ENCODE results near the gene RBP4. TPM values are rescaled to one million over a fixed set of nuclear protein-coding genes. Genes with fewer than 3 reads are reported as not detected.

RBP4 gene
- total and polyA plus RNA-seq, 9 of the 15 experiments (the other 6 are each of a cell fraction or from before 2014, with no cell fraction given): 0.91 TPM; not detected in 8

DNA sequence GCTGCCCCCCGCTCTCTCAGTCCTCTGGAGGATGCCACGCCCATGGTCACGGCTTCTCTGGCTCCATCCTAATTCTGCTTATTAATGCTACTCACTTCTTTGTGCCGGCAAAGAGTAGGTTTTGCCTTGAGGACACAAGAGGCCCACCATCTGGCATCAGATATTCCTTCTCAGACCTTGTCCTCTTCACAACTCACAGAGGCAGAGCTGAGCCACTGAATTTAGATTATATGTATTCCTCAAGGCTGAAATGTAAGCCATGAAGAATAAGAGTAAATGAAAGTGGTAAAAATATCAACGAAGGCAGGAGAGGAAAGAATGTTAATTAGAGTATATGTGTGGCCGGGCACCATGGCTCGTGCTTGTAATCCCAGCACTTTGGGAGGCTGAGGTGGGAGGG lies 6.5 kb downstream of the RBP4 start:
- no peak for ATAC-seq
- no peaks in the 10 kb centered on the region for H3K9me1 ChIP-seq (ENCODE audit: control insufficient read depth, insufficient read depth, low read length)
- H2AFZ ChIP-seq (ENCODE audit: low read depth, low read length): no peak overlapping the region
- no peak overlapping the region for H3K27ac ChIP-seq (ENCODE audit: extremely low read depth, low read depth, low read length)
- H3K4me2 ChIP-seq (ENCODE audit: insufficient read depth, low read length): no peak overlapping the region
- no peaks in the 10 kb centered on the region for H3K79me2 ChIP-seq (ENCODE audit: control insufficient read depth, insufficient read depth, low read length)
- no peak overlapping the region for H3K4me3 ChIP-seq
- in situ Hi-C loops (cut with MboI): no loop called here
- FAIRE-seq: no peak
- POLR2A ChIA-PET: no interaction called here
- H3K4me1 ChIP-seq (replicated peaks in 1 of 2; ENCODE audit: control insufficient read depth in 2 of 2, insufficient read depth in 2 of 2, low read length in 2 of 2): no peaks in the 10 kb centered on the region; a peak in 1 of 5 replicates
- intact Hi-C loops (cut with micrococcal nuclease): no loop called here
- no TSS peak for BruUV-seq (replicated peaks)
- DNase-seq (ENCODE audit: extremely low read depth in 1 of 4, low spot score in 3 of 4): no peak
- H3K27me3 ChIP-seq (ENCODE audit: control insufficient read depth in 2 of 2, insufficient read depth in 2 of 2, low read length in 2 of 2): peaks cover 0 to 12% of the 10 kb centered on the region in 2 experiments; a peak in 2 of 5 replicates
- 9% methylated on average over 7 of the region's 7 CpGs for WGBS (ENCODE audit: insufficient coverage, low coverage, missing lambda C conversion rate)
- TF ChIP-seq BHLHE40 (IDR thresholded peaks at IDR 0.05; ENCODE audit: low read length) (no peak), DPF2 (IDR thresholded peaks at IDR 0.05) (no peak), ZNF77 (CRISPR knock-in tag; IDR thresholded peaks at IDR 0.05) (no peak), HDAC1 (IDR thresholded peaks at IDR 0.05) (no peak), ZNF699 (CRISPR knock-in tag; IDR thresholded peaks at IDR 0.05; ENCODE audit: insufficient replicate concordance) (no peak), ZBTB7A (IDR thresholded peaks at IDR 0.05; ENCODE audit: borderline replicate concordance, control insufficient read depth, low read depth, low read length) (no peak), ZNF830 (CRISPR knock-in tag; IDR thresholded peaks at IDR 0.05) (no peak), RBM17 (IDR thresholded peaks at IDR 0.05; ENCODE audit: borderline replicate concordance, low read depth, low read length) (no peak), HNRNPLL (IDR thresholded peaks at IDR 0.05; ENCODE audit: low read depth, low read length, poor library complexity, severe bottlenecking) (no peak), LARP7 (IDR thresholded peaks at IDR 0.05) (no peak), KLF10 (CRISPR knock-in tag; IDR thresholded peaks at IDR 0.05) (no peak), TSC22D4 (tag; IDR thresholded peaks at IDR 0.05) (no peak), ZFP1 (CRISPR knock-in tag; IDR thresholded peaks at IDR 0.05) (no peak), NCOA6 (IDR thresholded peaks at IDR 0.05) (no peak), SRSF7 (optimal IDR thresholded peaks at IDR 0.05; ENCODE audit: low read depth, low read length) (no peak), ZNF717 (CRISPR knock-in tag; IDR thresholded peaks at IDR 0.05) (no peak)
- TF ChIP-seq, protein P1, sequence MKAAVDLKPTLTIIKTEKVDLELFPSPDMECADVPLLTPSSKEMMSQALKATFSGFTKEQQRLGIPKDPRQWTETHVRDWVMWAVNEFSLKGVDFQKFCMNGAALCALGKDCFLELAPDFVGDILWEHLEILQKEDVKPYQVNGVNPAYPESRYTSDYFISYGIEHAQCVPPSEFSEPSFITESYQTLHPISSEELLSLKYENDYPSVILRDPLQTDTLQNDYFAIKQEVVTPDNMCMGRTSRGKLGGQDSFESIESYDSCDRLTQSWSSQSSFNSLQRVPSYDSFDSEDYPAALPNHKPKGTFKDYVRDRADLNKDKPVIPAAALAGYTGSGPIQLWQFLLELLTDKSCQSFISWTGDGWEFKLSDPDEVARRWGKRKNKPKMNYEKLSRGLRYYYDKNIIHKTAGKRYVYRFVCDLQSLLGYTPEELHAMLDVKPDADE (conservative IDR thresholded peaks at IDR 0.05; ENCODE audit: control insufficient read depth, low read depth, low read length): no peak
- TF ChIP-seq, protein P2, sequence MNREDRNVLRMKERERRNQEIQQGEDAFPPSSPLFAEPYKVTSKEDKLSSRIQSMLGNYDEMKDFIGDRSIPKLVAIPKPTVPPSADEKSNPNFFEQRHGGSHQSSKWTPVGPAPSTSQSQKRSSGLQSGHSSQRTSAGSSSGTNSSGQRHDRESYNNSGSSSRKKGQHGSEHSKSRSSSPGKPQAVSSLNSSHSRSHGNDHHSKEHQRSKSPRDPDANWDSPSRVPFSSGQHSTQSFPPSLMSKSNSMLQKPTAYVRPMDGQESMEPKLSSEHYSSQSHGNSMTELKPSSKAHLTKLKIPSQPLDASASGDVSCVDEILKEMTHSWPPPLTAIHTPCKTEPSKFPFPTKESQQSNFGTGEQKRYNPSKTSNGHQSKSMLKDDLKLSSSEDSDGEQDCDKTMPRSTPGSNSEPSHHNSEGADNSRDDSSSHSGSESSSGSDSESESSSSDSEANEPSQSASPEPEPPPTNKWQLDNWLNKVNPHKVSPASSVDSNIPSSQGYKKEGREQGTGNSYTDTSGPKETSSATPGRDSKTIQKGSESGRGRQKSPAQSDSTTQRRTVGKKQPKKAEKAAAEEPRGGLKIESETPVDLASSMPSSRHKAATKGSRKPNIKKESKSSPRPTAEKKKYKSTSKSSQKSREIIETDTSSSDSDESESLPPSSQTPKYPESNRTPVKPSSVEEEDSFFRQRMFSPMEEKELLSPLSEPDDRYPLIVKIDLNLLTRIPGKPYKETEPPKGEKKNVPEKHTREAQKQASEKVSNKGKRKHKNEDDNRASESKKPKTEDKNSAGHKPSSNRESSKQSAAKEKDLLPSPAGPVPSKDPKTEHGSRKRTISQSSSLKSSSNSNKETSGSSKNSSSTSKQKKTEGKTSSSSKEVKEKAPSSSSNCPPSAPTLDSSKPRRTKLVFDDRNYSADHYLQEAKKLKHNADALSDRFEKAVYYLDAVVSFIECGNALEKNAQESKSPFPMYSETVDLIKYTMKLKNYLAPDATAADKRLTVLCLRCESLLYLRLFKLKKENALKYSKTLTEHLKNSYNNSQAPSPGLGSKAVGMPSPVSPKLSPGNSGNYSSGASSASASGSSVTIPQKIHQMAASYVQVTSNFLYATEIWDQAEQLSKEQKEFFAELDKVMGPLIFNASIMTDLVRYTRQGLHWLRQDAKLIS (CRISPR knock-in tag; IDR thresholded peaks at IDR 0.05): no peak
- TF ChIP-seq, protein P3, sequence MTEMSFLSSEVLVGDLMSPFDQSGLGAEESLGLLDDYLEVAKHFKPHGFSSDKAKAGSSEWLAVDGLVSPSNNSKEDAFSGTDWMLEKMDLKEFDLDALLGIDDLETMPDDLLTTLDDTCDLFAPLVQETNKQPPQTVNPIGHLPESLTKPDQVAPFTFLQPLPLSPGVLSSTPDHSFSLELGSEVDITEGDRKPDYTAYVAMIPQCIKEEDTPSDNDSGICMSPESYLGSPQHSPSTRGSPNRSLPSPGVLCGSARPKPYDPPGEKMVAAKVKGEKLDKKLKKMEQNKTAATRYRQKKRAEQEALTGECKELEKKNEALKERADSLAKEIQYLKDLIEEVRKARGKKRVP (CRISPR knock-in tag; IDR thresholded peaks at IDR 0.05): no peak
- H3K36me3 ChIP-seq (ENCODE audit: control insufficient read depth, insufficient read depth, low read length): no peaks in the 10 kb centered on the region
- no peaks in the 10 kb centered on the region for H4K20me1 ChIP-seq (replicated peaks; ENCODE audit: control insufficient read depth, insufficient read depth, low read length)
- CTCF ChIA-PET (ENCODE audit: low intra/inter-chr PET ratio): no interaction called here
- no peak overlapping the region for H3K9ac ChIP-seq (ENCODE audit: insufficient read depth in 1 of 2, low read depth in 2 of 2, low read length in 2 of 2)
- H3K9me3 ChIP-seq (replicated peaks; ENCODE audit: control insufficient read depth, insufficient read depth, low read depth, low read length): no peaks in the 10 kb centered on the region
